Fibroblast of mammary gland (primary cell): ENCODE results near the gene HDAC3.

Source experiments
- DNase-seq: peaks from one replicate; pipeline ENCODE4 v3.0.0-alpha.2; 2010; ENCODE audit warnings: low read depth
- H3K4me3 ChIP-seq: 2 replicates; pipeline ENCODE4 v1.5.1; 2011; ENCODE audit warnings: low read depth, mild to moderate bottlenecking, low read length, moderate library complexity; ENCODE audit not compliant: control insufficient read depth
- TF ChIP-seq, protein P1 (sequence below): conservative IDR thresholded peaks from 2 replicates; pipeline ENCODE4 v1.5.1; 2011; ENCODE audit warnings: low read depth, low read length, inconsistent platforms; ENCODE audit not compliant: control insufficient read depth, insufficient read depth

Gene HDAC3

DNA sequence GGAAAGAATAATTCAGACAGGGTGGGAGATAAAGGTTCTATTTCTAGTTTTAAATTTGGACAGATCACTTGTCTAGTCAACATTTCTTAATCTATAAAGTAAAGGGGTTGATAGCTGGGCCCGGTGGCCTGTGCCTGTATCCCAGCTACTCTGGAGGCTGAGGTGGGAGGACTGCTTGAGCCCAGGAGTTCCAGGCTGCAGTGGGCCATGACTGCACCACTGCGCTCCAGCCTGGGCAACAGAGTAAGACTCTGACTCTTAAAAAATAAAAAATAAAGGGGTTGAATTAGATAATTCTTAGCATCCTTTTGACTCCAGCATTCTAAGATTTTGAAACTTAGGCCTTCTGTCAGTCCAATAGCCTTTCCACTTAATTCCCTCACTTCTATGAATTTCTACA, 28.6 kb downstream of the HDAC3 start:
- TF ChIP-seq, protein P1, sequence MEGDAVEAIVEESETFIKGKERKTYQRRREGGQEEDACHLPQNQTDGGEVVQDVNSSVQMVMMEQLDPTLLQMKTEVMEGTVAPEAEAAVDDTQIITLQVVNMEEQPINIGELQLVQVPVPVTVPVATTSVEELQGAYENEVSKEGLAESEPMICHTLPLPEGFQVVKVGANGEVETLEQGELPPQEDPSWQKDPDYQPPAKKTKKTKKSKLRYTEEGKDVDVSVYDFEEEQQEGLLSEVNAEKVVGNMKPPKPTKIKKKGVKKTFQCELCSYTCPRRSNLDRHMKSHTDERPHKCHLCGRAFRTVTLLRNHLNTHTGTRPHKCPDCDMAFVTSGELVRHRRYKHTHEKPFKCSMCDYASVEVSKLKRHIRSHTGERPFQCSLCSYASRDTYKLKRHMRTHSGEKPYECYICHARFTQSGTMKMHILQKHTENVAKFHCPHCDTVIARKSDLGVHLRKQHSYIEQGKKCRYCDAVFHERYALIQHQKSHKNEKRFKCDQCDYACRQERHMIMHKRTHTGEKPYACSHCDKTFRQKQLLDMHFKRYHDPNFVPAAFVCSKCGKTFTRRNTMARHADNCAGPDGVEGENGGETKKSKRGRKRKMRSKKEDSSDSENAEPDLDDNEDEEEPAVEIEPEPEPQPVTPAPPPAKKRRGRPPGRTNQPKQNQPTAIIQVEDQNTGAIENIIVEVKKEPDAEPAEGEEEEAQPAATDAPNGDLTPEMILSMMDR = no peak
- no peak for DNase-seq
- no peak overlapping the region for H3K4me3 ChIP-seq

DNA sequence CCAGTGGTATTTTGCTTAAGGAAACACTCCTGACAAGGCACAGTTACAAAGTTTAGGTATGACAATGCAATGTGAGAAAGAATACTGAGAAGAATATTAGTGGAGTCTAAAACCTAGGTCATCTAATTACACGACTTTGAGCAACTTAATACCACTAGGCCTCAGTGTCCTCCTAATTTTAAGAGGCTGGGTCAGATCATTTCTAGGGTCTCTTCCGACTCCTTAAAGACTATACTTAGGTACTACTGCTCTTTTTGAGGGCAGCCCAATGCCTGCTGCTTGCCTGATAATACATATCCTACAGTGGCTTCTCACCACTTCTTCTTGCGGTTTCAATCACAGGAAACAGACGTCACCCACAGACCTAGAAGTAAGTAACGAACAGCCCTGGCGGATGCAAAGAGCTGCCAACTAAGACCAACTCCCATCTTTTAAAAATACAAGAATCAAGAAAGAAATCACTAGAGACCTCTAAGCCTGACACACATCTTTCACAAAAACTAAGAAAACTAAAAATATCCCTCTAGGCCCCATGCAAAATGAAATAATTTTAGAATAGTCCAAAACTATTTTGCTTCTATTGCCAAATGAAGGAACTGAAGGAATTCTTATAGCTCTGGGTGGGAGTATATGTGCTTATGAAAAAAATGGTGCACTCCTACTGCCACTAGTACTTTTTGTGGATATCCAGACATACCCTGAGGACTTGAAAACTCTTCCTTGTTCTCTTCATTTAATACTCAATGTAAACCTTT, 30.9 kb downstream of the HDAC3 start:
- no peak overlapping the region for H3K4me3 ChIP-seq
- DNase-seq = peak; percentile 68
- TF ChIP-seq, protein P1 = no peak

DNA sequence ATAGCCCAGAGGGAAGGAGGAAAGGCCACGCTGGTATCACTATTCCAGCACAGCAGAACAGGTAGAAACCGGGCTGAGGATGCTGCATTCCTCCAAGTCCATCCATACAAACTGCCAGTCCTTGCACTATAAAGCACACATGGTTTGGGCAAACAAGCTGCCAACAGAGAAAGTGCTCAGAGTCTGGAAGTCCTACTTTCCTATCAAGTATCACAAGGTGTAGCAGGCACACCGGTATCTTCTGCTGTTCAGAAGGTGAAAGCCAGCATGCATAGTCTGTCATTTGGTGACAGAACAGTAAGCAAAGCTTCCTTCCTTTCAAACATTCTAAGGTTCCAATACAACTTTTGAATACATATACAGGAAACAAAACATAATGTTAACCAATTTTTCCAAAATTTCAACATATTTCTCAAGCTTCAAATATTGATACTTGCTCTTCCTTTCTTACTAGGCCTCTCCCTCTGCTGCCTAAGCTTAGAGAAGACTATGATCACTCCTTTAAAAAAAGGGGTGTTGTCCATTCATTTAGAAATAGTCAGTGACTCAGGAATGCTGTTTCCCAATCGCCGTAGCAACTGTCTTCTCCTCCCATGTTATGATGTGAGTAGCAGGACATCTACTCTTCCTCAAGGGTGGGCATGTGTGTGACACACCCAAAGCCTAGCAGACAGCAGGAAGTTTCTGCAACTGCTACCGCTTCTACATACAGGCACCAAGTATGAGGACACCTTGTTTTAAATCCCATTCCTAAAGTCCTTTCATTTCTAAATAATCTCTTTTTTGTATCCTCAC, 32.5 kb downstream of the HDAC3 start:
- TF ChIP-seq, protein P1 = no peak
- no peak overlapping the region for H3K4me3 ChIP-seq
- DNase-seq = peak; percentile 97

DNA sequence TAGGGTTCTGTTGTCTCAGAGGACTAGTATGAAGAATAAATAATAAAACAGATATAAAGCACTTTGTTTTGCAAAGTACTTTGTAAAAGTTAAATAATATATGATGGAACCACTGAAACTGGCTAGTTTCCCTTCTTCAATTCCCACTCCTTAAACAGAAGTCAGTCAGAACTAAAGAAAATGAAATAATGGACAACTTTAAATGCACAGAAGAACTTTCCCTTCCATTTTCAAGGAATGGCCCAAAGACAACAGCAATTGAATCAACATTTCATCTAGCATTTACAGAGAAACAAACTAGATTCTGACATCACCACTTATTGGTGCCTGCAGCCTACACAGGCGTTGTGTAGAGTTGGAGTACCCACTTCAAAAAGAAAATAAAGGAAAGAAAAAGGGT, 34.0 kb downstream of the HDAC3 start:
- TF ChIP-seq, protein P1 = no peak
- no peak overlapping the region for H3K4me3 ChIP-seq
- no peak for DNase-seq

DNA sequence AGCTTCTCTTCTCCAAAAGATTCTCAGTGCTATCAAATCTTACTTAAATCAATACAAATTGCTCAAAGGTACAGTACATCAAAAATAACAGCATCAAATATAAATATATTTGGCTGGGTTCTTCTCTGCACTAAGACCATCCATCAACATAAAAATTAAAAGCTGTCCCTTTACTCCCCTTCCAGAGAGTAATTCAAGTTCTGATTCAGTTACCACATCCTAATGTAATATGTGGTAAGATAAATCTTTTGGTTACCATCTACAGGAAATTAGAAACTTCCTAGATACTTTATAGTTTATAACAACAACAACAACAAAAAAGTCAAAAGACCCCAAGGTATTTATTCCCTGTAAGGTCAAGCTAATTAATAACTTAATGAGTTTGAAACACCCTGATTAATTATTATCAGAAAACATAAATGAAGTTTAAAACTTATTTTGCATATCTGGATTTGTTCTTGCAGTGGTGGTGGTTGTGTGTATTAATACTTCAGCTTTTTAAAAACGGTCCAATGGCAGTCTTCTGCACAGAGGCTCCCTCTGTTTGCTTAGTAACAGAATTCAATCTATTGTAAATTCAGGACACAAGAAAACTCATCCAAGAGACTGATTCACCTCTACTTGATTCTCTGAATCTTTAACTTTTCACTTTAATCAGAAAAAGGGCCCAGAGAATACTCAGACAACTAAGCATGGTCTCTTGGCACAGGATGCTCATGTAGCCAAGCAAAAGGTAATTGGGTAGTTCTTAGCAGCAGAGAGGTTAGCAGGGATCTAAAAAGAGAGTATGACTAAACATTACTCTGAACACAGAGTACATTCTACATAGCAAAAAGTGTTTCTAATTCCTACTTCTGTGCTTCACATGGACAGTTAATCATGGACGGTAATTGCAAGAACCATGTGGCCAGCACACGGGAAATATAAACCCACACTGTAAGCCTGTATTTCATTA, 38.0 kb downstream of the HDAC3 start:
- peak; percentile 84 for DNase-seq
- H3K4me3 ChIP-seq = no peak overlapping the region
- TF ChIP-seq, protein P1 = no peak

DNA sequence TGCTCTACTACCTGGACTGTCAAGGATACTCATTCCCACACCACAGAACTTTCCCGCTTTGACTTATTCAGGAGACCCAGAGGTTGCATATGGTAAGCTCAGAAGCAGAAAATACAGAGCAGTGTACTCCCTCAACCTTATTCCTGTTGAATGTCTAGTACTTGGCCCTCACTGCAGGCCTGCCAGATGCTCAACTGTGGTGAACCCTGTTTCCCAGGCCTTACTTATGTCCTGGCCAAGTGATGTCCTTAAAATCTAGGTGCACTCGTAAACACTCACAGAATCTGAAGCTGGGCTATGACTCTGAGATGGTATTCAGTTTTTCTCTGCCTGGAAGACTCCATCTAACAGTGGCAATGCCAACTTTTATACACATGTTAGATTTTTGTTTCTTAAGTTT, 38.8 kb downstream of the HDAC3 start:
- no peak overlapping the region for H3K4me3 ChIP-seq
- TF ChIP-seq, protein P1 = no peak
- DNase-seq = no peak
